SKM-1 treated with dmso at 0.1 percent for 144 hours (cell line): ENCODE data around the gene IGFBP4.

Source experiments
- DNase-seq: peaks from one replicate; lab custom pipeline; 2025; ENCODE audit not compliant: unreplicated experiment; lab: John Stamatoyannopoulos, UW

Gene IGFBP4

DNA sequence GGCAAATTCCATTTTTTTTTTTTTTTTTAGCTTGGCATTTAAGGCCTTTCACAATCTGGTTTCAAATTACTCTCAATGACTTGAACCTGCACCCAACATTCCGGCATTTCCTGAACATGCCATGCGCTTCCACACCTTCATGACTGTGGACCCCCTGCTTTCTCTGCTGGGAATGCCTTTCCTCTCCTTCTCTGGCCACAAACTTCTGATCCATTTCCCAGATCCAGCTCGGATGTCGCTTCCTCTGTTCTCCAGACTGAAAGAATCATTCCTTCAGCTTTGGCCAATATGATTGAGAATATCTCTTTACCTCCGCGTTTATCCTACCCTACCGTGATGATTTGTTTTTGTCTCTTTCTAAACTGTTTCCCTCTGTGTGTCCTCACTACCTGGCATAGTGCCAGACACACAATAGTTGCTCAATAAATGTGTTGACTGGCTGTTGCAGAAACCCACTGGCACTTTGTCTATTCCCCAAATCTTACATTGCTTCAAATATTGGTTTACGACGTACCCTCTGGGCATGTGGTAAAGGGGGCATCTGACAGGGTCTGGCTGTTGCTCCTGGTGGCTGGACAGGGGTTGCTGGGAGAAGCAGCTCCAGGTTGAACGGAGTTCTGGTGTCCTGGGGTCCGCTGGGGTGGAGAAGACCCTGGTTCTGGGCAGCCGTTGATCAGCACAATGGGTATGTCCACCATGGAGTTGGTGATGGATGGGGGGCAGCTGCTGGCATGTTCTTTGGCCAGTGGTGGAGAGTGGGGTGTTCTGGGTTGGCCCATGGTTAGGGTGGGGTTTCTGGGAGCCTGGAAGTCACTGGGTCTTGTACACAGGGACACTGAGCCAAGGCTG lies 43.5 kb downstream of the IGFBP4 start:
- peak; percentile 10 for DNase-seq

DNA sequence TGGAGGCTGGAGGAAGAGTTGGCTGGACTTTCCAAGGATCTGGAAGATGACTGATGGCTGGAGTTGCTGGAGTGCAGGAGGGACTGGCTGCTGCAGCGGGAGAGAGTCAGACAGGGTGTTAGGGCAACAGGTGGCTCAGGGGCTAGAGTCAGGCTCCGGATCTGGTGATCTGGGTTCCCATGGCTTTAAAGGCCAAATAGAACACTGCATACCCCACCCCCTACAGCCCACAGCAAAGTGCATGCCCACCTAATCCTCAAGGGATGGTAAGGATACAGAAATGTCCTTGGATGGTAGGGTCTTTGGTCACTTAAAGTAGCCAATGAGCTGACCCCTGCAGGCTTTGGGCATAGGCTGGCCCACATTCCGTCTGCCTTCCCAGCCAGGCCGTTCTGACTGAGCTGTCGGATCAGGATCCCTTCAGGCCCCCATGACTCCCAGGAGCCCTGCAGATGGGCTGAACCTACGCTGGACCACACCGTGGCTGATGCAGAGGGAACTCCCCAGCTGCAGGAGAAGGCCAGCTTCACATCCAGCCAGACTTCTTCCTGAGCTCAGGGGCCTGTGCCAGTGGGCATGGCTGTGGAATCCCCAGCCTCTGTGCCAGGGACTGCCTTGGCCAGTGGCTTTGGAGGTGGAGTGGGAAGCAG lies 44.2 kb downstream of the IGFBP4 start:
- DNase-seq = no peak

GRCh38 chr17:40490289-40490853 lies 47.1 kb downstream of the IGFBP4 start:
- DNase-seq = no peak

GRCh38 chr17:40490982-40491381 lies 47.7 kb downstream of the IGFBP4 start:
- DNase-seq = no peak

DNA sequence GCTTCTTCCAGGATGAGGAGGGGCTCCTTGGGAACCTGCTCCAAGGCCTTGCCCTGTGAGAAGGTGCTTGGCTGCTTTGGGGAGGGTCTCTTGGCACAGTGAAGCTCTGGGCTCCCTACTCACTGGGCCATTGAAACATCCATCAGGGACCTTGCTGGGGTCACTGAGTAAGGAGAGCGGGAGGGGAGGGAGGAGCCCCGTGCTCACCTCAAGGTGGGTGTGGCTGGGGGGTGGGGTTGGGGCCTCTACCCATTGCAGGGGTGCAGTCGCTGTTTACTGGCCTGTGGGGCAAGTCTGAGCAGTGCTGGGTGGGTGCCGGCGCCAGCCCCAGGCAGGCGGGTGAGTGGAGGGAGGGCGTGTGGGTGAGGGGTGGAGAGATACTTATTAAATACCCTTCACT lies 48.2 kb downstream of the IGFBP4 start:
- DNase-seq = no peak

- DNase-seq = no peak
These were observed 50.4 kb downstream of the IGFBP4 start for GRCh38 chr17:40493697-40494096.

- DNase-seq = no peak
These were observed 51.9 kb downstream of the IGFBP4 start for GRCh38 chr17:40495140-40495539.

- no peak for DNase-seq
These were observed 52.9 kb downstream of the IGFBP4 start for GRCh38 chr17:40496170-40496569.

- no peak for DNase-seq
These were observed 53.6 kb downstream of the IGFBP4 start for GRCh38 chr17:40496634-40497420.

GRCh38 chr17:40497695-40498094 lies 54.4 kb downstream of the IGFBP4 start:
- no peak for DNase-seq

DNA sequence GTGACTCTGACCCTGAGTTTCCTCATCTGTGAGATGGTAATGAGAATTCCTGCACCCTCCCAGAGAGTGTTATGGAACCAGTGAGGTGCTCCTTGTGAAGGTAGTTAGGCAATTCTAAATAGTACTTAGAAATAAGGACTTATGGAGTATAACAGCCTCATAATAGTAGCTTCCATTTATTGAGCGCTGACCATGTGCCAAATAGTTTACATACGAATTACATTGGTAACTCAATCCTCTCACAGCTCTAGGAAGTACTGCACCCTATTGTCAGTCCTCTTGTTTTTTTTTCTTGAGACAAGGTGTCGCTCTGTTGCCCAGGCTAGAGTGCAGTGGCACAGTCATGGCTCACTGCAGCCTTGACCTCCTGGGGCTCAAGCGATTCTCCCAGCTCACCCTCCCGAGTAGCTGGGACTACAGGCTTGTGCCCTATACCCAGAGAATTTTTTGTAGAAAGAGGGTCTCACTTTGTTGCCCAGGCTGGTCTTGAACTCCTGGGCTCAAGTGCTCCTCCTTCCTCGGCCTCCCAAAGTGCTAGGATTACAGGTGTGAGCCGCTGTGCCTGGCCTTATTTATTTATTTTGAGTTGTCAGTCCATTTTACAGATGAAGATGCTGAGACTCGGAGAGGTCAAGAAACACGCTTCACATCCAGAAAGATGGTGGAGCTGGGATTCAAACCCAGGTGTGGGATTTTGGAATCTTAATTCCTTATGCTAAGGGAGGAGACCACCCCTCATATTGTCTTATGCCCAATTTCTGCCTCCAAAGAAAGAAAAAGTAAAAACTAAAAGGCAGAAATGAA lies 55.2 kb downstream of the IGFBP4 start:
- no peak for DNase-seq

DNA sequence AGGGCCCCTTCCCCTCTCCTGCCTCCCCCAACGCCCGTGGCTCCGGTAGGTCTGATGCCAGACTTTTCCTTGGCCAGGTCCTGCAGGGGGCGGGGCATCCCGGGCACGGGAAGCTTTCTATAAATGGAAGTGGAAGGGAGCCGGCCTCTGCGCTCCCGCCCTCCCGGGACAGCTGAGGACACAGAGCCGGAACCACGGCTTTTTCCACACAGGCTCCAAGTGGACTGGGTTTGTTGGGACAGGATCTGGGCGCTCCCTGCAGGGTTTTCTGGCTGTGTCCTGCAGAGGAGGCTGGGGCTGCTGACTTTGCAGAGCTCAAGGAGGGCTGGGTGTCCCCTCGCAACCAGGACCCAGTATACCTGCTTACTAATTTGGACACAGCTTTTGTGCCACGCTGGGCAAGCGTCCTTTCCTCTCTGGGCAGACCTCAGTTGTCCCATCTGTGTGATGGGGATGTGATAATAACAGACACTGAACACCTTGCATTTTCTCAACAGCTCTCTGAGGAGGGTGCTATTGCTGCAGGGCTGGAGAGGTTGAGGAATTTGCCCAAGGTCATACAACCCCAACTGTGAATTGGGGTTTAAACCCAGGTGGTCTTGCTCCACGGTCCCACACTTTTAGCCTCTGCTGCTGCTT lies 56.4 kb downstream of the IGFBP4 start:
- no peak for DNase-seq

DNA sequence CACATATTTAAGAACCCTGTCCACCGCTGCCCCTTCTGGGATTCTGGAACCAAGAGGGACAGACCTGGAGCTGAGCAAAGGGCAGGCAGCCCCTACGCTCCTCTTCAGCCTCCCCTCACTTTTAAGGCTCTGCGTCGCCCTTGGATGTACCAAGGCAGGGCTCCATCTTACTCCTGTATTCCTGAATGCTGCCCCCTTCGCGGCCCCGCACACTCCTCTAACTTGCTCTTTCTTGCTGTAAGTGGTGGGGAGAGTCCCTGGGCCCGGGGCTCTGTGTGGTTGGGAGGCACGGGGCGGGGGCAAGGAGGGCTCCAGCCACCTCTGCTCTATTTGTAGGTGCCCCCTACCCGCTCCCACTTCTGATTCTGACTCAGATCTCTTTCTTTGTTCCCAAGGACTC lies 56.9 kb downstream of the IGFBP4 start:
- DNase-seq = no peak

- DNase-seq = no peak
These were observed 57.5 kb downstream of the IGFBP4 start for GRCh38 chr17:40500709-40501108.

DNA sequence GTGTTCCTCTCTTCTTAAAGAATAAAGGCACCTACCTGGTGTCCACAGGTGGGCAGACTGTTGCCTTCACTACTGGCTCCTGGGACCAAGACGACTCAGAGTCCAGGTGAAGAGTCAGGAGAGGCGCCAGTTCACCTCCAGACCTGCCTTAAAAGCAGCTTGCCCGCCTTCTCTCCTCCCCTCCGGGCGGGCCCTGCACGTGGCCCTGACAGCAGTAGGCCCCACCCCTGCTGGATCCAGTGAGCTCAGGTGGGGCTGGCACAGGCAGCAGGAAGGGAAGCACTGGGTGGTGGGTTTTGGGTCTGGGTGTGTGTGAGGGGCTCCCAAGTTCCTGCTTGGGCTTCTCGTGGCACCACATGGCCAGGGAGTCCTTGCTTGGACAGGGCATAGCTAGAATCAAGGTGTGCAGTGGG lies 58.3 kb downstream of the IGFBP4 start, which contains the start of gene TNS4:
TNS4 (minus strand) TSS at position 125 of the 413 bp plus-strand sequence. CDS start 5,198 bp downstream, outside the sequence.
- no peak for DNase-seq

GRCh38 chr17:40502716-40503115 lies 59.5 kb downstream of the IGFBP4 start:
- no peak for DNase-seq

DNA sequence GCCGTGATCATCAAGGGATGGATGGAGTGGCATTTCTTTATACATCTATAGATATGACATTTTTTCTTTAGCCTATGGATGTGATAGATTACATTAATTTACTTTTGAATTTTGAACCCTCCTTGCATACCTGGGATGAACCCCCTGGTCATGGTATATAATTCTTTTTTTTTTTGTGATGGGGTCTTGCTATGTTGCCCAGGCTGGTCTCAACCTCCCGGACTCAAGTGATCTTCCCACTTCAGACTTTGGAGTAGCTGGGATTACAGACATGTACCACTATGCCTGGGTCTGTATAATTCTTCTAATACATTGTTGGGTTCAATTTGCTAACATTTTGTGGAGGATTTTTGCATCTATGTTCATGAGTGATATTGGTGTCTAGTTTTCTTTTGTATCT lies 59.9 kb downstream of the IGFBP4 start:
- no peak for DNase-seq

- no peak for DNase-seq
These were observed 63.5 kb downstream of the IGFBP4 start for GRCh38 chr17:40506786-40507185.
